ENCODE measurements around the gene PIK3AP1. TPM values are rescaled to one million over a fixed set of nuclear protein-coding genes. Genes with fewer than 3 reads are reported as not detected.

The PIK3AP1 gene
- total RNA-seq, 6 experiments from 2014 or later = 36.2 to 197 (median 141) TPM

GRCh38 chr10:96619796-96620773, 100.2 kb downstream of the PIK3AP1 start:
- no peak for ATAC-seq
- TF ChIP-seq POLR2A (IDR thresholded peaks at IDR 0.05) = no peak
- TF ChIP-seq CTCF (IDR thresholded peaks at IDR 0.05) = no peak
- H3K4me1 ChIP-seq = peaks cover 0 to 10% (median 4%) of the 10 kb centered on the region in 4 donors

DNA sequence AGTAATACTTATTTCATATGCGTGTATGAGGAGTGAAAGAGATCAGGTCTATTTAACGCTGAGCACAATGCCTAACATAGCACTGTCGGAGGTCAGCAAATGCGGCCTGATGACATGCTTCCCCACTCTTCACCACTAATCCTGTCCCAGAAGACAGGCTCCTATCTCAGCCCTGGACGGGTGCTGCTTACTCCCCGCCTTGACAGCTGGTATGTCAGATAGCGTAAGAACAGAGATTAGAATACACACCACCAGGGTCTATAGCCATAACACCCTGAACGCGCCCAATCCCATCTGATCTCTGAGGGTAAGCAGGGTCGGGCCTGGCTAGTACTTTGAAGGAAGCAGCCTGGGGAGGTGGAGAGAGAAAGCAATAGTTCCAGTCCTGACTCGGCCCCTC, 101.2 kb downstream of the PIK3AP1 start:
- Histone ChIP-seq H3K4me1 (peaks cover 0 to 10% (median 4%) of the 10 kb centered on the region in 4 donors), H3K36me3 (peaks cover 0 to 86% (median 29%) of the 10 kb centered on the region in 4 donors), H3K27me3 (no peaks in the 10 kb centered on the region), H3K27ac (no peak overlapping the region), H3K4me3 (no peak overlapping the region), H3K9me3 (no peaks in the 10 kb centered on the region)
- intact Hi-C loops (cut with DNase I) = no loop called here
- no peak for TF ChIP-seq CTCF (IDR thresholded peaks at IDR 0.05)
- no peak for TF ChIP-seq POLR2A (IDR thresholded peaks at IDR 0.05)
- peak in 3 of 4 donors; percentile 6 to 15 (median 10) for ATAC-seq
- WGBS (ENCODE audit: insufficient coverage, low coverage, low lambda C conversion rate, missing lambda C conversion rate) = 90% methylated on average over 4 of the region's 11 CpGs
- no peak for DNase-seq

More at GRCh38 chr10:96619796-96620773, 100.2 kb downstream of the PIK3AP1 start:
- WGBS (ENCODE audit: insufficient coverage, low coverage, low lambda C conversion rate, missing lambda C conversion rate) = 83% methylated on average over 9 of the region's 17 CpGs
- intact Hi-C loops (cut with DNase I) = no loop called here
- DNase-seq = no peak
- H3K9me3 ChIP-seq = no peaks in the 10 kb centered on the region
- no peak overlapping the region for H3K4me3 ChIP-seq
- peaks cover 0 to 87% (median 31%) of the 10 kb centered on the region in 4 donors for H3K36me3 ChIP-seq
- no peak overlapping the region for H3K27ac ChIP-seq
- H3K27me3 ChIP-seq = no peaks in the 10 kb centered on the region

DNA sequence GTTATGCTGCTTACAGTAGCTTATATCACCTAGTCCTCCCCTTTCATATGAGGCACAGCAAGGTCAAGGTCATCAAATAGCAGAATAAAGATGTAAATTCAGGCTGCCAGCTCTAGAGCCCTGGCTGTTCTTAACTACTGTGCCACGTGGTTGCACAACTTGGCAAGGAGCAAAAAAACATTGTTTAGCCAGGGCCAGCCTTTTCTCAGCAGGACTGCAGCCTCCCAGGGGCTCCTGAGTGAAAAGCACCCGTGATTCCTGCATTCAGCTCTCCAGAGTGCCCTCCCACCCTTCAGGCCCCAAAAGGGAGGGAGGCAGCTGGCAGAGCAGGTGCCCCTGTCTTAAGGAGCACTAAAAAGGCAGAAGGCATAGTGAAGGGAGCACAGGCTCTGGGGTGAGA, 101.7 kb downstream of the PIK3AP1 start:
- DNase-seq (peak in 2 of 3 donors; percentile 61 to 71), ATAC-seq (peak; percentile 52 to 91 (median 82))
- H3K36me3 ChIP-seq = peaks cover 0 to 86% (median 29%) of the 10 kb centered on the region in 4 donors
- peaks cover 0 to 10% (median 4%) of the 10 kb centered on the region in 4 donors for H3K4me1 ChIP-seq
- no peaks in the 10 kb centered on the region for H3K9me3 ChIP-seq
- TF ChIP-seq CTCF (IDR thresholded peaks at IDR 0.05) (no peak), POLR2A (IDR thresholded peaks at IDR 0.05) (no peak)
- 28% methylated on average over 2 of the region's 2 CpGs for WGBS (ENCODE audit: insufficient coverage, low coverage, low lambda C conversion rate, missing lambda C conversion rate)
- no peaks in the 10 kb centered on the region for H3K27me3 ChIP-seq
- no peak overlapping the region for H3K27ac ChIP-seq
- H3K4me3 ChIP-seq = no peak overlapping the region
- intact Hi-C loops (cut with DNase I) = no loop called here

GRCh38 chr10:96616961-96617360, 103.4 kb downstream of the PIK3AP1 start:
- no peak for DNase-seq
- 94% methylated on average over 4 of the region's 4 CpGs for WGBS (ENCODE audit: insufficient coverage, low coverage, low lambda C conversion rate, missing lambda C conversion rate)
- no peaks in the 10 kb centered on the region for H3K27me3 ChIP-seq
- no peak for ATAC-seq
- peaks cover 0 to 79% (median 25%) of the 10 kb centered on the region in 4 donors for H3K36me3 ChIP-seq
- H3K9me3 ChIP-seq = no peaks in the 10 kb centered on the region
- TF ChIP-seq POLR2A (IDR thresholded peaks at IDR 0.05) (no peak), CTCF (IDR thresholded peaks at IDR 0.05) (no peak)
- H3K4me3 ChIP-seq = no peak overlapping the region
- H3K4me1 ChIP-seq = peaks cover 0 to 10% (median 4%) of the 10 kb centered on the region in 4 donors
- intact Hi-C loops (cut with DNase I) = no loop called here
- no peak overlapping the region for H3K27ac ChIP-seq

Measured in right lobe of liver (tissue), 6 donors.